ENCODE data around the gene KIRREL3.
"Not testable (repeated sequence)": the region's sequence is repeated elsewhere in the genome, so short reads cannot be mapped to it uniquely, and the experiment has no call there.

KIRREL3 gene

DNA sequence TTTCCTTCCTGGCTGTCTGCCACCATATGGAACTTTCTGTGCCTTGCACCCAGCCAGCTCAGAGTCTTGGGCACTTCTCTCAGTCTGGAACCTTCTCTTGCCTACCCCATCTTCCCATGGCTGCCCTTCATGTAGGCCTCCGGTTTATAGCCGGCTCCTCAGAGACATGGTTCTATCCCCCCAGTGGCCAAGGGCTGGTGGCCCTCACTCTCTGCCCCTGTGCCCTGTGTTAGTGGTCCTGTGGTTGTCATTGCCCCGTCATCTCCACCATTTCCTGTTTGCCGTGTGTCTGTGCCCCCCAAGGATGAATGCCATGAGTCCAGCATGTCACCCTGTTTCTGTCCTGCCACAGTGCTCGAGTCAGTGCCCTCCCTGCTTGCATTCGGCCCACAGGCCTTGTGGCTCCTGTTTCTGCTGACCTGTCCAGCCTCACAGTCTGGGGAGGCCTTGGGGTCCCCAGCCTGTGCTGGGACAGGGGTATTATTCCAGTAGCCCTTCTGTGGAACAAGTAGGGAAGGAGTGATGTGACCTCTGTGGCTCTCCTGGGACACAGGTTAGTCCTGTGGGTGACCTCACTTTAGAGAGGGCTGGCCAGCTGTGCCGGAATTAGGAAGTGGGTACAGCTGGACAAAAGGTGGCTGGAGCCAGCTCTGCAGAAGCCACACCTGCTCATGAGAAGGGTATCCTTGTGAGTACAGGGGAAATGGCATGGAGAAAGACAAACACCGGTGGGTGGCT, 614.4 kb downstream of the KIRREL3 start:
- no peak overlapping the region for H3K4me3 ChIP-seq (ENCODE audit: low read length)
- no peak for DNase-seq (ENCODE audit: low read depth)
- TF ChIP-seq, protein P1, sequence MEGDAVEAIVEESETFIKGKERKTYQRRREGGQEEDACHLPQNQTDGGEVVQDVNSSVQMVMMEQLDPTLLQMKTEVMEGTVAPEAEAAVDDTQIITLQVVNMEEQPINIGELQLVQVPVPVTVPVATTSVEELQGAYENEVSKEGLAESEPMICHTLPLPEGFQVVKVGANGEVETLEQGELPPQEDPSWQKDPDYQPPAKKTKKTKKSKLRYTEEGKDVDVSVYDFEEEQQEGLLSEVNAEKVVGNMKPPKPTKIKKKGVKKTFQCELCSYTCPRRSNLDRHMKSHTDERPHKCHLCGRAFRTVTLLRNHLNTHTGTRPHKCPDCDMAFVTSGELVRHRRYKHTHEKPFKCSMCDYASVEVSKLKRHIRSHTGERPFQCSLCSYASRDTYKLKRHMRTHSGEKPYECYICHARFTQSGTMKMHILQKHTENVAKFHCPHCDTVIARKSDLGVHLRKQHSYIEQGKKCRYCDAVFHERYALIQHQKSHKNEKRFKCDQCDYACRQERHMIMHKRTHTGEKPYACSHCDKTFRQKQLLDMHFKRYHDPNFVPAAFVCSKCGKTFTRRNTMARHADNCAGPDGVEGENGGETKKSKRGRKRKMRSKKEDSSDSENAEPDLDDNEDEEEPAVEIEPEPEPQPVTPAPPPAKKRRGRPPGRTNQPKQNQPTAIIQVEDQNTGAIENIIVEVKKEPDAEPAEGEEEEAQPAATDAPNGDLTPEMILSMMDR (conservative IDR thresholded peaks at IDR 0.05; ENCODE audit: low read depth, low read length): no peak

- no peak for DNase-seq (ENCODE audit: low read depth)
- no peak overlapping the region for H3K4me3 ChIP-seq (ENCODE audit: low read length)
- TF ChIP-seq, protein P1 (conservative IDR thresholded peaks at IDR 0.05; ENCODE audit: low read depth, low read length): no peak
These were observed 616.0 kb downstream of the KIRREL3 start for GRCh38 chr11:126384449-126385070.

GRCh38 chr11:126383339-126384335, 616.9 kb downstream of the KIRREL3 start:
- H3K4me3 ChIP-seq (ENCODE audit: low read length): no peak overlapping the region
- no peak for DNase-seq (ENCODE audit: low read depth)
- TF ChIP-seq, protein P1 (conservative IDR thresholded peaks at IDR 0.05; ENCODE audit: low read depth, low read length): no peak

DNA sequence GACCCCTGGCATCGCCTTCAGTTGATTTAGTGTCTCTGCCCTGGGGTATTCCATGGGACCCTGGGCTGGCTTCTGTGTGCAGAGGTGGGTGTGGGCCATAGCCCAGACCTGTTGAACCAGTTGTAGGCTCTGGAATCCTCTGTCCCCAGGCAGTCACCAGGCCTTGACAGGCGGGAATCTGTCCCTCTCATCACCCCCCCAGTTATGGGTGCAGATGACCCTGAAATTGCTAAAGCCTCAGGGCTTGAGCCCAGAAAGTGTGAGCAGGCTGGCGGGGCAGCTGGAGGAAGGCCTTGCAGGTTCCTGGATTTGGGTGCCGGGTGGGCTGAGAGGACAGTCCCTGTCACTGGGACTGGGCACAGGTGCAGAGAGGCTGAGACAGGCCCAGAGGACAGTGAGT, 617.9 kb downstream of the KIRREL3 start:
- DNase-seq (ENCODE audit: low read depth); H3K4me3 ChIP-seq (ENCODE audit: low read length): not testable (repeated sequence)

DNA sequence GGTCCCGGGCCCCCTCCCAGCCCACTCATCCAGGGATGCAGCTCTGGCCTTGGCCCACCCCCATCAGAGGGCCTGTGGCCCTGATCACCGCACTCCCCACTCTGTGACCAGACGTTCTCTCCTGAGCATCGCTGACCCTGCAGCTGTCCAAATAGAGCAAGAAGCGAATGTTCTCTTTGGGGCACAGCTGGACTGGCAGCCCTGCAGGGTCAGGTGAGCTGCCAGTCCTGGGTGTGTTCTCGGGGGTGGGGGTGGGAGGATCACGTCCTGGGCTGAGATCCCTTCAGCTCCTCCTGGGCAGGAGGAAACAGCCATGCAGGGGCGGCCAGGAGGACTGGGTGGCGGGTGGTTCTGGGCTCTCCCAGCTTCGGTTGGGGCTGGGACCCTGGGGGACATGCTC, 618.6 kb downstream of the KIRREL3 start:
- H3K4me3 ChIP-seq (ENCODE audit: low read length); DNase-seq (ENCODE audit: low read depth): not testable (repeated sequence)

- DNase-seq (ENCODE audit: low read depth): no peak
- TF ChIP-seq, protein P1 (conservative IDR thresholded peaks at IDR 0.05; ENCODE audit: low read depth, low read length): no peak
These were observed 619.7 kb downstream of the KIRREL3 start for GRCh38 chr11:126380909-126381308.

GRCh38 chr11:126378763-126379162, 621.8 kb downstream of the KIRREL3 start:
- DNase-seq (ENCODE audit: low read depth): no peak
- TF ChIP-seq, protein P1 (conservative IDR thresholded peaks at IDR 0.05; ENCODE audit: low read depth, low read length): no peak
- H3K4me3 ChIP-seq (ENCODE audit: low read length): no peak overlapping the region

More at GRCh38 chr11:126380909-126381308, 619.7 kb downstream of the KIRREL3 start:
- no peak overlapping the region for H3K4me3 ChIP-seq (ENCODE audit: low read length)
